Pons (tissue), 1 donor: Measurements from ENCODE around the gene TSPAN5.
"Not testable (repeated sequence)": the region's sequence is repeated elsewhere in the genome, so short reads cannot be mapped to it uniquely, and the experiment has no call there.

Source experiments
- DNase-seq: peaks from one replicate; pipeline ENCODE4 v3.0.0-alpha.2; 2016; ENCODE audit warnings: low spot score

Gene TSPAN5

DNA sequence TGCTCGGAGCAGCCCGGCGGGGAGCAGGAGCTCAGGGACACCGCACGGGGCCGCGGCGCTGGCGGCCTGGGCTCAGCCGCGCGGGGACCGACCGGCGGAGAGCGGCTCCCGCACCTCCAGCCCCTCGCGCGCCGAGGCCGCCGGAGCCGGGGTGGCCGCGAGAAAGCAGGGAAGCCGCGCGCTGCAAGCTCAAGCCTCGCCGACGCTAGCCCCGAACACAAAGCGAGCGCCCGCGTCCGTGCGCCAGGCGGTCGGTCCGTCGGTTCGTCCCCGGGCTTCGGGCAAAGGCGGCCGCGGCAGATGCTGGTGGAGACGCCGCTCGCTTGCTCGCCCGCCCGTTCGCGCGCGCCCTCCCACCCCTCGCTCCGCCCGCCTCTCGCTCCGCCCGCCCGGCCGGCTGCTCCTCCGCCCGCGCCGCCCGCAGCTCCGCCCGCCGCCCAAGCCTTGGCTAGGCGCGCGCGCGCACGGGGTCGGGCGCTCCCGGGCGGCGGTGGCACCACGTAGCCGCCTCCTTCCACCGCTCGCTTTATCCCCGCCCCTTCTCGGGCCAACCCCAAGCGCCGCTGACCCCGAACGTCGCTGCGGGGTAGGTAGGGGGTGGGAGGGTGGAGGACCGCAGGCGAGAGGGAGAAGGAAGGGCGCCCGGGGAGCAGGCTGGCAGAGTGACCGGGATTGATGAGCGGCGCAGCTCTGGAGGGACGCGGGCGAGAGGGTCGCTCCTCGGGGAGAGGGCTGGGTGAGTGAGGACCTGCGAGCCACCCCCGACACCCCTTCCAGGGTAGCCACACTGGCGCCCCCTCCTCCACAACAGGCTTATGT, at the start of gene TSPAN5:
Gene TSPAN5, minus strand, starts transcription at position 325 of the 819 bp plus-strand sequence.
- peak; percentile 76 for DNase-seq

- DNase-seq = no peak
Measured at GRCh38 chr4:98706935-98707334, 48.5 kb upstream of the TSPAN5 start.

GRCh38 chr4:98706200-98706813, 47.9 kb upstream of the TSPAN5 start:
- DNase-seq = no peak

DNA sequence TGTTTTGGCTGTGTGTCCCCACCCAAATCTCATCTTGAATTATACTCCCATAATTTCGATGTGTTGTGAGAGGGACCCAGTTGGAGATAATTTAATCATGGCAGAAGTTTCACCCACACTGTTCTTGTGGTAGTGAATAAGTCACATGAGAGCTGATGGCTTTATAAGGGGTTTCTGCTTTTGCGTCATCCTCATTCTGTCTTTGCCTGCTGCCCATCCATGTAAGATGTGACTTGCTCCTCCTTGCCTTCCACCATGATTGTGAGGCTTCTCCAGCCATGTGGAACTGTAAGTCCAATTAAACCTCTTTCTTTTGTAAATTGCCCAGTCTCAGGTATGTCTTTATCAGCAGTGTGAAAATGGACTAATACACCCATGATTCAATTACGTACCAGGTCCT, 47.2 kb upstream of the TSPAN5 start:
- not testable (repeated sequence) for DNase-seq

DNA sequence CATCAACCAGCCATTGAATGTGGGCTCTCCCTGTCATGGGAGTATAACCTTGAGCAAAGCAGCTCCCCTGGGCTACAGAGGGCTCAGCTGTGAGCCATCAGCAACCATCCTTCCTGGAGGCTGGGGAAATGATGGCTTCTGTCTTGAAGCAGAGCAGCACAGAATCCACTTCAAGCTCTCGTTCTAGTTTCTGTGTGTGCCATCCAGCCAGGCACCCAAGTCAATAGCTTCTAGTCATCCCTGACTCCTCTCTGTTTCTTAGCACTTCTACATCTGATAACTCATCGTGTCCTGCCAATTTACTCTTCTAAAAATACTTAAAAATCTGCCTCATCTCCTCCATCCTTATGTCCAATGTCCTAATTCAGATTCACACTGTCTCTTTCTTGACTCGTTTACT, 42.2 kb upstream of the TSPAN5 start:
- no peak for DNase-seq

- DNase-seq = no peak
Measured at GRCh38 chr4:98694076-98694475, 35.7 kb upstream of the TSPAN5 start.

DNA sequence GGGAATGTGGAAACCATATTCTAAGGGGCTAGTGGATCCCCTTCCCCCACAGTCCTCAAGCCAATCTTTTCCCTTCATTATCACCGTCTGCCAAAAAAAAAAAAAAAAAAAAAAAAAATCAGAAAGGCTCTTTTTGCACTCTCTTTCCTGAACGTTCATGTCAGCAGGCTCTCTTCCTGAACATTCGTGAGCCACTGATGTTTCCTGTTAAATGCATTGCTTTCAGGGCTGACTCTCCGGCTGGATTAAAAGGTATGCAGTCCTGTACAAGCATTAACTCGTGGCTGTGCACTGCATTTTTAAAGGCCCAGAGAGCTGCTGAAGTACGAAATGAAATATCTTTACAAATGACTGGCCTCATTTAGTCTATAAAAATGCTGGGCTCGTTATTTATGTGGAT, 34.0 kb upstream of the TSPAN5 start:
- no peak for DNase-seq

- no peak for DNase-seq
Measured at GRCh38 chr4:98691588-98691987, 33.2 kb upstream of the TSPAN5 start.

GRCh38 chr4:98689507-98690174, 31.2 kb upstream of the TSPAN5 start:
- DNase-seq = no peak

GRCh38 chr4:98688411-98689290, 30.2 kb upstream of the TSPAN5 start:
- no peak for DNase-seq

- no peak for DNase-seq
Measured at GRCh38 chr4:98687876-98688275, 29.5 kb upstream of the TSPAN5 start.

GRCh38 chr4:98686847-98687246, 28.4 kb upstream of the TSPAN5 start:
- DNase-seq = no peak

GRCh38 chr4:98686043-98686707, 27.8 kb upstream of the TSPAN5 start:
- DNase-seq = no peak

- no peak for DNase-seq
Measured at GRCh38 chr4:98685225-98686042, 27.0 kb upstream of the TSPAN5 start.

- no peak for DNase-seq
Measured at GRCh38 chr4:98682719-98683118, 24.3 kb upstream of the TSPAN5 start.

DNA sequence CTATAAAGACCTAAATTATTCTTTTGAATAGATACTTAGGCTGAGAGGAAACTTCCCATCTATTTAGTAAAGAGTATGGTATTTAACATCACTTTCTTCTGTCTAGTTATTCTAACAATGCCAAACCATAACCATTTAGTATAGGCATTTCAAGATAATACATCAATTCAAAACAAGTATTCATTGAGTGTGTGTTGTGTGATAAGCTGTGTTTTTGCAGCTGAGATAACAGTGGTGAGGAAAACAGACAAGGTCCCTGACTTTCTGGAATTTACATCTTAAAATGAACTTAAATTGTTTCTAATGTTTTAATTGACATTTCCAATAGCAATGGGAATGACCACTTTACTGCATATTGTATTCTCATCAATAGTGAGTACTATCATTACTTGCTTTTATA, 22.4 kb upstream of the TSPAN5 start:
- no peak for DNase-seq

- no peak for DNase-seq
Measured at GRCh38 chr4:98679738-98680137, 21.3 kb upstream of the TSPAN5 start.

DNA sequence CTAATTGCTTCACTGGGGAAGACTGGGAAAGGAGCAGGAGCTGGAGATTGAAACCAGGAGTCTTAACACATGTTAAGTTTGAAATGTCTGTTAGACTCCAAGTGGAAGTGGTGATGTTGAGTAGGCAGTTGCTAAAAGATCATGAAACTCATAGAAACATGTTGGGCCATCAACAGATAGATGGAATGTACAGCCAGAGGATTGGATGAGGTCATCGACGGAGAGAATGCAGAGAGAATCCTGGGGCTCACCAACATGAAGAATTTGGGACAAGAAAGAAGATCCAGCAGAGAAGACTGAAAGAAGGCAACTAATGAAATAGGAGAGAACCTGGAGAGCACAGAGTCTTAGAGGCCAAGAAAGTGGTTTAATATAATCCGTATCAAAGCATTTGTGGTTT, 19.4 kb upstream of the TSPAN5 start:
- no peak for DNase-seq

DNA sequence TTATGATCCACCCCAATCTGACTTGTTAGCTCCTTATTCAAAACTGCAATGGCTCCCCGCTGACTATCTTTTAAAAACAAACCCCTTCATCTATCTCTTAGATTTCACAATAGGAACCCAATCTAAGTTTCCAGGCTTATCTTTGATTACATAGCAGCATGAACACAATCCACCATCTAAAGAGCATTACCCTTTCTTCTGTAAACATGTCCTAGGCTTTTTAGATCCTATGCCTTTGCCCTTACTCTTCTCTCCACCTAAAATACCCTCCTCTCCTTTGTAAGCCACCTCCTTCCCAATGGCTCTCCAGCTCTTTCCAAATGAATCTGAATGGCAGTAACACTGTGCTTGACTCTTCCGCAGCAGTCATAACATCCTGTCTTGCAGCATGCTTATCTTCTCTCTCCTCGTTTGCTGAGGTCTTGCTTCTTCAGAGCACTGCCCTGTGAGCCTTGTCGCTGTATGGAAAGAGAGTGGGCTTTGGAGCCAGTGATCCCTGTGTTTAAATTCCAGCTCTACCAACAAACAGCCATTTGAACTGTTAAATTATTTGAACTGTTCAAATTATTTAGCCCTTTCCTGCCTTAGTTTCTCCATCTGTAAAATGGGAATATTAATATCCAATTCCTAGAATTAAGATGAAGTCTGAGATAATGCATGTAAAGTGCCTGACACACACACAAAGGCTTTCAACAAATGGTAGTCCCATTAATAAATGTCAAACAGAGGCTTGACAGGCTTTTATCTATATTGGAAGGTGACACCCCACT, 16.2 kb upstream of the TSPAN5 start:
- no peak for DNase-seq

DNA sequence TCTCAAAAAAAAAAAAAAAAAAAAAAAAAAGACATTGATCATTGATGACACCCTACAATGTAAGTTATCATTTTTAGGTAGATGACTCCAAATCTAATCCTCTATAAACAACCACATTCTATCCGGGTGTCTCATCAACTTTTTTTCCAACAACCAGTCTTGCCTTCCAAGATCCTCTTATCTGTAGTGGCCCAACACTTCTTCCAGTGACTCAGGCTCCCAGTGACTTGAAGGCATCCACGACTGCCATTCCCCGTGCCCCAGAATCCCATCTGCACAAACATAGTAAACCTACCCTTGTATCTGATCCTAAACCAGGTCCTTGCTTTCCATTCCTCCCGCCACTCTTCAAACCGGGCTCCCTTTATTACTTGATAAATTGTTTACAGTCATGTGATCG, 15.6 kb upstream of the TSPAN5 start:
- no peak for DNase-seq
